HEK293 (cell line): ENCODE data around the gene CTH.

ENCODE experiments used
- CTCF ChIA-PET: fragments of 350-600 bp; formaldehyde crosslinking; extraction: SDS; loops from one replicate; lab custom pipeline; 2021; ENCODE audit warnings: antibody characterized with exemption; lab: Yijun Ruan, JAX
- POLR2A ChIA-PET: fragments of 300-600 bp; formaldehyde crosslinking; extraction: SDS; loops from one replicate; lab custom pipeline; 2020; ENCODE audit warnings: antibody characterized with exemption, inconsistent platforms; lab: Yijun Ruan, JAX
- H3K27ac ChIP-seq: fragments of 200-500 bp; sonication (Bioruptor generic); 2 replicates; pipeline ENCODE4 v1.5.1; 2014; ENCODE audit warnings: low read depth, low read length, control low read depth, inconsistent platforms; ENCODE audit errors: extremely low read depth
- H3K36me3 ChIP-seq, 2 experiments: fragments of 200-500 bp in 1 of 2; sonication (Bioruptor generic) in 1 of 2; 1 replicate in 1 of 2; 2 replicates in 1 of 2; pipeline ENCODE4 v1.5.1; 2014 to 2017; ENCODE audit warnings: inconsistent platforms in 2 of 2, low read length in 2 of 2; ENCODE audit not compliant: control insufficient read depth in 2 of 2, insufficient read depth in 1 of 2
- H3K4me1 ChIP-seq: fragments of 200-500 bp; sonication (Bioruptor generic); 2 replicates; pipeline ENCODE4 v1.5.1; 2014; ENCODE audit warnings: mild to moderate bottlenecking, low read length, inconsistent platforms; ENCODE audit not compliant: control insufficient read depth, insufficient read depth
- H3K4me3 ChIP-seq: 2 replicates; pipeline ENCODE4 v1.5.1; 2011; ENCODE audit warnings: low read depth, mild to moderate bottlenecking, control low read depth, low read length, moderate library complexity
- H3K9me3 ChIP-seq: fragments of 200-500 bp; sonication (Bioruptor generic); 2 replicates; pipeline ENCODE4 v1.5.1; 2014; ENCODE audit warnings: low read depth, low read length, inconsistent platforms; ENCODE audit not compliant: control insufficient read depth, insufficient read depth
- BCL11A ChIP-seq: fragments of 450-650 bp; formaldehyde crosslinking; IDR thresholded peaks from 2 replicates; pipeline ENCODE4 v1.5.1; 2016; ENCODE audit warnings: low read depth, missing biosample characterization, missing genetic modification characterization
- CTCF ChIP-seq: fragments of 450-650 bp; formaldehyde crosslinking; IDR thresholded peaks from 2 replicates; pipeline ENCODE4 v1.5.1; 2016; ENCODE audit warnings: missing biosample characterization, missing genetic modification characterization
- GLI2 ChIP-seq: fragments of 450-650 bp; formaldehyde crosslinking; IDR thresholded peaks from 2 replicates; pipeline ENCODE4; 2017; ENCODE audit warnings: missing biosample characterization, missing genetic modification characterization, low read depth, borderline replicate concordance
- HOXC10 ChIP-seq: sonication (generic); formaldehyde crosslinking; IDR thresholded peaks from 2 replicates; pipeline ENCODE4 v1.8.1; 2023; ENCODE audit warnings: mild to moderate bottlenecking, missing genetic modification reagents
- KLF16 ChIP-seq: fragments of 450-650 bp; formaldehyde crosslinking; IDR thresholded peaks from 2 replicates; pipeline ENCODE4 v1.5.1; 2017; ENCODE audit warnings: missing biosample characterization, missing genetic modification characterization
- PRDM6 ChIP-seq: fragments of 450-650 bp; formaldehyde crosslinking; IDR thresholded peaks from 2 replicates; pipeline ENCODE4 v1.5.1; 2017; ENCODE audit warnings: missing biosample characterization, missing genetic modification characterization
- ZBTB21 ChIP-seq: fragments of 450-650 bp; formaldehyde crosslinking; IDR thresholded peaks from 2 replicates; pipeline ENCODE4 v1.5.1; 2017; ENCODE audit warnings: missing biosample characterization, missing genetic modification characterization
- ZFP3 ChIP-seq: fragments of 450-650 bp; formaldehyde crosslinking; IDR thresholded peaks from 2 replicates; pipeline ENCODE4 v1.5.1; 2016; ENCODE audit warnings: low read depth, missing biosample characterization, missing genetic modification characterization
- ZNF184 ChIP-seq: fragments of 450-650 bp; IDR thresholded peaks from 2 replicates; pipeline ENCODE4 v1.5.1; 2018; ENCODE audit warnings: missing biosample characterization, mild to moderate bottlenecking, missing genetic modification characterization
- ZNF274 ChIP-seq, 2 experiments: fragments of 200-500 bp in 1 of 2; fragments of 450-650 bp in 1 of 2; sonication (Bioruptor generic) in 1 of 2; formaldehyde crosslinking in 1 of 2; IDR thresholded peaks; 2 replicates each; pipeline versions ENCODE4 v1.5.1 to v1.6.1; 2014 to 2016; ENCODE audit warnings: borderline replicate concordance in 1 of 2, inconsistent platforms in 1 of 2, low read length in 1 of 2, missing biosample characterization in 1 of 2, missing genetic modification characterization in 1 of 2
- ZNF280D ChIP-seq: fragments of 450-650 bp; formaldehyde crosslinking; IDR thresholded peaks from 2 replicates; pipeline ENCODE4 v1.5.1; 2016; ENCODE audit warnings: missing biosample characterization, missing genetic modification characterization
- ZNF335 ChIP-seq: fragments of 450-650 bp; formaldehyde crosslinking; conservative IDR thresholded peaks from 2 replicates; pipeline ENCODE4 v1.5.1; 2016; ENCODE audit warnings: missing biosample characterization, missing genetic modification characterization
- ZNF426 ChIP-seq: fragments of 450-650 bp; formaldehyde crosslinking; IDR thresholded peaks from 2 replicates; pipeline ENCODE4 v1.5.1; 2017; ENCODE audit warnings: missing biosample characterization, missing genetic modification characterization, mild to moderate bottlenecking, inconsistent platforms, moderate library complexity
- ZNF449 ChIP-seq: fragments of 450-650 bp; formaldehyde crosslinking; IDR thresholded peaks from 2 replicates; pipeline ENCODE4 v1.5.1; 2017; ENCODE audit warnings: missing biosample characterization, mild to moderate bottlenecking, missing genetic modification characterization, moderate library complexity
- ZNF48 ChIP-seq: fragments of 450-650 bp; formaldehyde crosslinking; IDR thresholded peaks from 2 replicates; pipeline ENCODE4 v1.5.1; 2016; ENCODE audit warnings: missing biosample characterization, missing genetic modification characterization
- ZNF610 ChIP-seq: fragments of 450-650 bp; formaldehyde crosslinking; IDR thresholded peaks from 2 replicates; pipeline ENCODE4 v1.5.1; 2016; ENCODE audit warnings: missing biosample characterization, missing genetic modification characterization, borderline replicate concordance
- ZNF670 ChIP-seq: fragments of 450-650 bp; formaldehyde crosslinking; IDR thresholded peaks from 2 replicates; pipeline ENCODE4 v1.5.1; 2016; ENCODE audit warnings: missing biosample characterization, missing genetic modification characterization, low read depth
- ZNF704 ChIP-seq: fragments of 450-650 bp; formaldehyde crosslinking; IDR thresholded peaks from 2 replicates; pipeline ENCODE4 v1.5.1; 2016; ENCODE audit warnings: missing biosample characterization, missing genetic modification characterization
- ZNF707 ChIP-seq: fragments of 450-650 bp; formaldehyde crosslinking; IDR thresholded peaks from 2 replicates; pipeline ENCODE4 v1.5.1; 2016; ENCODE audit warnings: missing biosample characterization, missing genetic modification characterization
- ZNF768 ChIP-seq: fragments of 450-650 bp; formaldehyde crosslinking; IDR thresholded peaks from 2 replicates; pipeline ENCODE4 v1.5.1; 2018; ENCODE audit warnings: missing biosample characterization, mild to moderate bottlenecking, missing genetic modification characterization
- ZNF792 ChIP-seq: fragments of 450-650 bp; formaldehyde crosslinking; IDR thresholded peaks from 2 replicates; pipeline ENCODE4 v1.5.1; 2016; ENCODE audit warnings: missing biosample characterization, missing genetic modification characterization
- ZSCAN18 ChIP-seq: fragments of 450-650 bp; formaldehyde crosslinking; IDR thresholded peaks from 2 replicates; pipeline ENCODE4 v1.5.1; 2016; ENCODE audit warnings: missing biosample characterization, missing genetic modification characterization

Gene CTH

GRCh38 chr1:70387507-70387906, 23.6 kb upstream of the CTH start (continued):
- TF ChIP-seq CTCF, result no peak
- no peak for TF ChIP-seq GLI2 (tag by site-specific recombination)

- TF ChIP-seq ZNF792 (tag by site-specific recombination) (no peak), ZNF274 (IDR thresholded peaks at IDR 0.05; ENCODE audit: low read length) (no peak), ZNF274 (tag by site-specific recombination; IDR thresholded peaks at IDR 0.05; ENCODE audit: borderline replicate concordance) (no peak), ZSCAN18 (tag by site-specific recombination) (no peak), ZNF184 (tag by site-specific recombination) (no peak)
- Histone ChIP-seq H3K27ac (no peak overlapping the region), H3K4me3 (no peak overlapping the region), H3K36me3 (no peaks in the 10 kb centered on the region), H3K9me3 (no peaks in the 10 kb centered on the region), H3K4me1 (no peaks in the 10 kb centered on the region)
- ChIA-PET CTCF (interaction anchor here (0.6 kb wide), 2 partner anchors 33 to 226 kb away, joined by 3 to 5 read pairs; no protein-coding TSS in a partner anchor), POLR2A (no interaction called here)
Observed at GRCh38 chr1:70392626-70393025, 18.4 kb upstream of the CTH start.

- Histone ChIP-seq H3K27ac (no peak overlapping the region), H3K4me1 (no peaks in the 10 kb centered on the region), H3K36me3 (no peaks in the 10 kb centered on the region), H3K4me3 (no peak overlapping the region), H3K9me3 (no peaks in the 10 kb centered on the region)
- ChIA-PET CTCF (no interaction called here), POLR2A (no interaction called here)
- TF ChIP-seq HOXC10 (CRISPR knock-in tag) (no peak), ZNF670 (tag by site-specific recombination) (no peak), ZNF707 (tag by site-specific recombination) (no peak), ZNF449 (no peak), ZNF704 (no peak), ZNF610 (no peak), ZNF768 (tag by site-specific recombination) (no peak), ZNF426 (tag by site-specific recombination) (no peak), BCL11A (tag by site-specific recombination) (no peak), ZNF335 (tag by site-specific recombination) (no peak), ZNF48 (tag by site-specific recombination) (no peak), ZNF274 (IDR thresholded peaks at IDR 0.05; ENCODE audit: low read length) (no peak), ZNF274 (tag by site-specific recombination; IDR thresholded peaks at IDR 0.05; ENCODE audit: borderline replicate concordance) (no peak), ZNF280D (tag by site-specific recombination) (no peak), ZBTB21 (tag by site-specific recombination) (no peak), PRDM6 (tag by site-specific recombination) (no peak), KLF16 (tag by site-specific recombination) (no peak), ZFP3 (tag by site-specific recombination) (no peak)
Observed at GRCh38 chr1:70396607-70397006, 14.5 kb upstream of the CTH start.
